Fibroblast of mammary gland (primary cell): ENCODE measurements around the gene C5.
A peak's percentile ranks its signal among the peaks of the same experiment; 100 is the strongest.

Source experiments
- DNase-seq: peaks from one replicate; pipeline ENCODE4 v3.0.0-alpha.2; 2010; ENCODE audit warnings: low read depth
- H3K4me3 ChIP-seq: 2 replicates; pipeline ENCODE4 v1.5.1; 2011; ENCODE audit warnings: low read depth, mild to moderate bottlenecking, low read length, moderate library complexity; ENCODE audit not compliant: control insufficient read depth
- CTCF ChIP-seq: conservative IDR thresholded peaks from 2 replicates; pipeline ENCODE4 v1.5.1; 2011; ENCODE audit warnings: low read depth, low read length, inconsistent platforms; ENCODE audit not compliant: control insufficient read depth, insufficient read depth

The C5 gene

GRCh38 chr9:120947222-120947621 is 102.9 kb downstream of the C5 start:
- no peak for DNase-seq
- TF ChIP-seq CTCF = no peak
- no peak overlapping the region for H3K4me3 ChIP-seq

GRCh38 chr9:120946259-120946658 is 103.8 kb downstream of the C5 start:
- DNase-seq = peak; percentile 79
- no peak overlapping the region for H3K4me3 ChIP-seq
- TF ChIP-seq CTCF = no peak

- no peak overlapping the region for H3K4me3 ChIP-seq
- TF ChIP-seq CTCF = no peak
- DNase-seq = no peak
These were observed 105.1 kb downstream of the C5 start for GRCh38 chr9:120944948-120945347.

- H3K4me3 ChIP-seq = no peak overlapping the region
- DNase-seq = no peak
- no peak for TF ChIP-seq CTCF
These were observed 105.6 kb downstream of the C5 start for GRCh38 chr9:120944434-120944843.

- H3K4me3 ChIP-seq = no peak overlapping the region
- DNase-seq = no peak
- TF ChIP-seq CTCF = no peak
These were observed 107.7 kb downstream of the C5 start for GRCh38 chr9:120942186-120943001.

- no peak for TF ChIP-seq CTCF
- peak; percentile 80 for DNase-seq
- no peak overlapping the region for H3K4me3 ChIP-seq
These were observed 108.9 kb downstream of the C5 start for GRCh38 chr9:120941046-120941770.
